Brain microvascular endothelial cell (primary cell): ENCODE data around the gene NRXN3.
"Not testable (repeated sequence)": the region's sequence is repeated elsewhere in the genome, so short reads cannot be mapped to it uniquely, and the experiment has no call there.

Source experiments
- DNase-seq: peaks from one replicate; pipeline ENCODE4 v3.0.0-alpha.2; 2020
- H3K27ac ChIP-seq: fragments of 250-450 bp; sonication (Bioruptor Pico); 2 replicates; pipeline ENCODE4 v1.5.1; 2020; ENCODE audit warnings: mild to moderate bottlenecking, moderate library complexity
- H3K27me3 ChIP-seq: fragments of 250-450 bp; sonication (Bioruptor Pico); replicated peaks from 2 replicates; pipeline ENCODE4 v1.5.1; 2020; ENCODE audit warnings: mild to moderate bottlenecking
- H3K36me3 ChIP-seq: fragments of 250-450 bp; sonication (Bioruptor Pico); replicated peaks from 2 replicates; pipeline ENCODE4 v1.5.1; 2020; ENCODE audit warnings: mild to moderate bottlenecking
- H3K4me3 ChIP-seq: 2 replicates; pipeline ENCODE4 v1.5.1; 2011; ENCODE audit warnings: low read depth, mild to moderate bottlenecking, control low read depth, low read length, moderate library complexity
- CTCF ChIP-seq: IDR thresholded peaks from 2 replicates; pipeline ENCODE4 v1.5.1; 2011; ENCODE audit warnings: low read depth, mild to moderate bottlenecking, moderate library complexity, low read length, control low read depth, inconsistent platforms; ENCODE audit errors: missing control alignments
- in situ Hi-C: cut with HindIII; loops from 2 replicates; pipeline ENCODE4 v1.10.0; 2017; ENCODE audit warnings: low sequenced_read_pairs, low pct_ligation_motif_present

NRXN3 gene

GRCh38 chr14:78524196-78524595 is 354.0 kb downstream of the NRXN3 start:
- Histone ChIP-seq H3K27me3 (no peaks in the 10 kb centered on the region), H3K27ac (no peak overlapping the region), H3K36me3 (no peaks in the 10 kb centered on the region), H3K4me3 (no peak overlapping the region)
- DNase-seq, result no peak
- in situ Hi-C loops, result no loop called here
- no peak for TF ChIP-seq CTCF

GRCh38 chr14:78524766-78525165 is 354.6 kb downstream of the NRXN3 start:
- Histone ChIP-seq H3K4me3 (no peak overlapping the region), H3K27ac (no peak overlapping the region), H3K27me3 (no peaks in the 10 kb centered on the region), H3K36me3 (no peaks in the 10 kb centered on the region)
- in situ Hi-C loops, result no loop called here
- no peak for TF ChIP-seq CTCF
- DNase-seq, result no peak

- Histone ChIP-seq H3K36me3 (no peaks in the 10 kb centered on the region), H3K27me3 (no peaks in the 10 kb centered on the region), H3K27ac (no peak overlapping the region), H3K4me3 (no peak overlapping the region)
- no peak for TF ChIP-seq CTCF
- DNase-seq, result peak; percentile 2
- in situ Hi-C loops, result no loop called here
Measured at GRCh38 chr14:78530078-78530477, 359.9 kb downstream of the NRXN3 start.

- Histone ChIP-seq H3K36me3 (no peaks in the 10 kb centered on the region), H3K27ac (no peak overlapping the region), H3K4me3 (no peak overlapping the region), H3K27me3 (no peaks in the 10 kb centered on the region)
- DNase-seq, result no peak
- in situ Hi-C loops, result no loop called here
- no peak for TF ChIP-seq CTCF
Measured at GRCh38 chr14:78534141-78534540, 364.0 kb downstream of the NRXN3 start.

- no peak overlapping the region for H3K27ac ChIP-seq
- in situ Hi-C loops, result no loop called here
- H3K4me3 ChIP-seq, result no peak overlapping the region
- no peaks in the 10 kb centered on the region for H3K36me3 ChIP-seq
- no peaks in the 10 kb centered on the region for H3K27me3 ChIP-seq
- no peak for DNase-seq
- TF ChIP-seq CTCF, result no peak
Measured at GRCh38 chr14:78535041-78535440, 364.9 kb downstream of the NRXN3 start.

- H3K27ac ChIP-seq, H3K36me3 ChIP-seq, H3K27me3 ChIP-seq, in situ Hi-C loops, DNase-seq, H3K4me3 ChIP-seq: not testable (repeated sequence)
Measured at GRCh38 chr14:78541788-78542187, 371.6 kb downstream of the NRXN3 start.
